K562 (cell line): Measurements from ENCODE around the gene LCN15. TPM values are rescaled to one million over a fixed set of nuclear protein-coding genes. Genes with fewer than 3 reads are reported as not detected.

Source experiments
- HDAC2 ChIP-seq: fragments of 450-650 bp; IDR thresholded peaks from 2 replicates; pipeline ENCODE4 v1.6.1; 2016; ENCODE audit warnings: mild to moderate bottlenecking
- MTA3 ChIP-seq: fragments of 450-650 bp; formaldehyde crosslinking; IDR thresholded peaks from 2 replicates; pipeline ENCODE4 v1.6.1; 2017; ENCODE audit warnings: mild to moderate bottlenecking, borderline replicate concordance
- NCOA6 ChIP-seq: fragments of 450-650 bp; IDR thresholded peaks from 2 replicates; pipeline ENCODE4 v1.6.1; 2017; ENCODE audit warnings: mild to moderate bottlenecking
- SMC3 ChIP-seq: conservative IDR thresholded peaks from 2 replicates; pipeline ENCODE4 v1.6.1; 2011; ENCODE audit warnings: low read depth, low read length, improper control_type of control experiment; ENCODE audit not compliant: insufficient read depth
- ZFP1 ChIP-seq: fragments of 450-650 bp; formaldehyde crosslinking; IDR thresholded peaks from 2 replicates; pipeline ENCODE4 v1.4.0; 2020; ENCODE audit warnings: mild to moderate bottlenecking, mixed read lengths
- ZNF436 ChIP-seq: fragments of 250-450, 450-650 bp; sonication (Bioruptor Pico); formaldehyde crosslinking; IDR thresholded peaks from 2 replicates; pipeline ENCODE4 v1.7.0; 2020; ENCODE audit warnings: mild to moderate bottlenecking
- polyA plus RNA-seq, 8 experiments: library from polyadenylated mRNA; depleted of rRNA in 4 of 8; stranded (reverse) in 5 of 8; unstranded in 3 of 8; fragments of >200 nt; fragmentation: Nextera tagmentation in 2 of 8; fragmentation: Illumina TruSeq in 1 of 8; extraction: Ambion mirVana in 2 of 8; extraction: Trizol in 1 of 8; gene quantifications; 2 replicates each; pipeline versions ENCODE4 v1.2.1 to v1.2.3, GENCODE V29; 2011 to 2014; ENCODE audit warnings: inconsistent platforms in 1 of 8, missing spikeins in 1 of 8
- total RNA-seq, 7 experiments: library from RNA; depleted of rRNA in 6 of 7; stranded (reverse); fragments of >200 nt in 6 of 7; fragmentation: Illumina TruSeq in 2 of 7; extraction: Trizol in 2 of 7; gene quantifications; 2 replicates each; pipeline versions ENCODE4 v1.2.1 to v1.2.3, GENCODE V29; 2011 to 2021; ENCODE audit warnings: low replicate concordance in 1 of 7
- TF ChIP-seq, protein P1 (sequence below): sonication (generic); formaldehyde crosslinking; IDR thresholded peaks from 2 replicates; pipeline ENCODE4 v1.8.0; 2022; ENCODE audit warnings: missing genetic modification reagents, mild to moderate bottlenecking, borderline replicate concordance
- TF ChIP-seq, protein P2 (sequence below), 2 experiments: fragments of 450-650 bp; formaldehyde crosslinking in 1 of 2; IDR thresholded peaks; 2 replicates each; pipeline versions ENCODE4 v1.4.0 to v1.6.1; 2014 to 2020; ENCODE audit warnings: mild to moderate bottlenecking in 2 of 2, borderline replicate concordance in 1 of 2, low read depth in 1 of 2
- TF ChIP-seq, protein P3 (sequence below): IDR thresholded peaks from 2 replicates; pipeline ENCODE4 v1.6.1; 2014; ENCODE audit warnings: antibody characterized with exemption

Gene LCN15
- total and polyA plus RNA-seq, 9 of the 15 experiments (the other 6 are each of a cell fraction or from before 2014, with no cell fraction given), result 0.66 TPM; not detected in 8

DNA sequence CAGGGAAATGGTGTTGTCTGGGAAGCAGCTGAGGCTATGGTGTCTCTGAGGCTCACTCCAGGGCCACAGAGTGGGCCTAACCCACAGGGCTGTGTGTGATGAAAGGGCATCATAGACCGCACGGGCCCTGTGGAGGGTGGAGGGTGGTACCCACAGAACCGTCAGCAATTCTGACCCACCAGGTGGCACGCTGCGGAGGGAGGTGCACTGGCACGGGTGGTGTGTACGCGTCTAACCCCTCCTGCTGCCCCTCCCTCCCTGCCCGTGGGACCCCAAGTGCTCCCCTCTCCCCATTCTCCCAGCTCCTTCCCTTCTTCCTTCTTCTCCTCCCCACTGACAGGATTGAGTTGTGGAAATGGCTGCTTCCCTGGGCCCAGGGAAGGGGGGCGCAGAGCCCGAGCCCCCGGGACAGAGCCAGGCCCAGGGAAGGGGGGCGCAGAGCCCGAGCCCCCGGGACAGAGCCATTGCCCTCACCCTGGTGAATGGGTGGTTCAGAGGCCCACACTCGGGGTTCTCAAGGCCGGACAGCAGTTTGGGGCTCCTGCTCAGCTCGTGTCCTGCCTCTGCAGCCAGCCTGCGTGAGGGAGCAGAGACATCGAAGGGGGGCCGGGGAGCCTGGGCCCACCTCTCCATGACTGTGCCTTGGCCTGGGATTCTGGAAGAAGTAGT lies 28.4 kb downstream of the LCN15 start (continued):
- TF ChIP-seq, protein P1, sequence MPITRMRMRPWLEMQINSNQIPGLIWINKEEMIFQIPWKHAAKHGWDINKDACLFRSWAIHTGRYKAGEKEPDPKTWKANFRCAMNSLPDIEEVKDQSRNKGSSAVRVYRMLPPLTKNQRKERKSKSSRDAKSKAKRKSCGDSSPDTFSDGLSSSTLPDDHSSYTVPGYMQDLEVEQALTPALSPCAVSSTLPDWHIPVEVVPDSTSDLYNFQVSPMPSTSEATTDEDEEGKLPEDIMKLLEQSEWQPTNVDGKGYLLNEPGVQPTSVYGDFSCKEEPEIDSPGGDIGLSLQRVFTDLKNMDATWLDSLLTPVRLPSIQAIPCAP, result no peak
- TF ChIP-seq MTA3, result no peak
- no peak for TF ChIP-seq SMC3
- TF ChIP-seq HDAC2, result no peak
- TF ChIP-seq, protein P2, sequence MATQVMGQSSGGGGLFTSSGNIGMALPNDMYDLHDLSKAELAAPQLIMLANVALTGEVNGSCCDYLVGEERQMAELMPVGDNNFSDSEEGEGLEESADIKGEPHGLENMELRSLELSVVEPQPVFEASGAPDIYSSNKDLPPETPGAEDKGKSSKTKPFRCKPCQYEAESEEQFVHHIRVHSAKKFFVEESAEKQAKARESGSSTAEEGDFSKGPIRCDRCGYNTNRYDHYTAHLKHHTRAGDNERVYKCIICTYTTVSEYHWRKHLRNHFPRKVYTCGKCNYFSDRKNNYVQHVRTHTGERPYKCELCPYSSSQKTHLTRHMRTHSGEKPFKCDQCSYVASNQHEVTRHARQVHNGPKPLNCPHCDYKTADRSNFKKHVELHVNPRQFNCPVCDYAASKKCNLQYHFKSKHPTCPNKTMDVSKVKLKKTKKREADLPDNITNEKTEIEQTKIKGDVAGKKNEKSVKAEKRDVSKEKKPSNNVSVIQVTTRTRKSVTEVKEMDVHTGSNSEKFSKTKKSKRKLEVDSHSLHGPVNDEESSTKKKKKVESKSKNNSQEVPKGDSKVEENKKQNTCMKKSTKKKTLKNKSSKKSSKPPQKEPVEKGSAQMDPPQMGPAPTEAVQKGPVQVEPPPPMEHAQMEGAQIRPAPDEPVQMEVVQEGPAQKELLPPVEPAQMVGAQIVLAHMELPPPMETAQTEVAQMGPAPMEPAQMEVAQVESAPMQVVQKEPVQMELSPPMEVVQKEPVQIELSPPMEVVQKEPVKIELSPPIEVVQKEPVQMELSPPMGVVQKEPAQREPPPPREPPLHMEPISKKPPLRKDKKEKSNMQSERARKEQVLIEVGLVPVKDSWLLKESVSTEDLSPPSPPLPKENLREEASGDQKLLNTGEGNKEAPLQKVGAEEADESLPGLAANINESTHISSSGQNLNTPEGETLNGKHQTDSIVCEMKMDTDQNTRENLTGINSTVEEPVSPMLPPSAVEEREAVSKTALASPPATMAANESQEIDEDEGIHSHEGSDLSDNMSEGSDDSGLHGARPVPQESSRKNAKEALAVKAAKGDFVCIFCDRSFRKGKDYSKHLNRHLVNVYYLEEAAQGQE (IDR thresholded peaks at IDR 0.05; ENCODE audit: borderline replicate concordance), result no peak
- TF ChIP-seq, protein P2 (CRISPR knock-in tag; IDR thresholded peaks at IDR 0.05; ENCODE audit: low read depth), result no peak
- TF ChIP-seq ZNF436 (CRISPR knock-in tag), result no peak
- TF ChIP-seq, protein P3, sequence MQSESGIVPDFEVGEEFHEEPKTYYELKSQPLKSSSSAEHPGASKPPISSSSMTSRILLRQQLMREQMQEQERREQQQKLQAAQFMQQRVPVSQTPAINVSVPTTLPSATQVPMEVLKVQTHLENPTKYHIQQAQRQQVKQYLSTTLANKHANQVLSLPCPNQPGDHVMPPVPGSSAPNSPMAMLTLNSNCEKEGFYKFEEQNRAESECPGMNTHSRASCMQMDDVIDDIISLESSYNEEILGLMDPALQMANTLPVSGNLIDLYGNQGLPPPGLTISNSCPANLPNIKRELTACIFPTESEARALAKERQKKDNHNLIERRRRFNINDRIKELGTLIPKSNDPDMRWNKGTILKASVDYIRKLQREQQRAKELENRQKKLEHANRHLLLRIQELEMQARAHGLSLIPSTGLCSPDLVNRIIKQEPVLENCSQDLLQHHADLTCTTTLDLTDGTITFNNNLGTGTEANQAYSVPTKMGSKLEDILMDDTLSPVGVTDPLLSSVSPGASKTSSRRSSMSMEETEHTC, result no peak
- no peak for TF ChIP-seq ZFP1 (CRISPR knock-in tag)
- no peak for TF ChIP-seq NCOA6
